Spinal cord (tissue), 10 donors: ENCODE results near the gene CYFIP1. TPM values are rescaled to one million over a fixed set of nuclear protein-coding genes. Genes with fewer than 3 reads are reported as not detected.

ENCODE experiments used
- DNase-seq, 6 donors: peaks; one replicate each; pipeline versions ENCODE4 v3.0.0 to v3.0.0-alpha.2; 2013 to 2015; ENCODE audit warnings: low spot score in 6 of 6, low read depth in 4 of 6
- H3K27ac ChIP-seq: one replicate; pipeline ENCODE4 v1.5.1; 2013; ENCODE audit warnings: low read depth, low read length, control low read depth
- H3K27me3 ChIP-seq: one replicate; pipeline ENCODE4 v1.6.1; 2013; ENCODE audit warnings: low read length; ENCODE audit not compliant: control insufficient read depth, insufficient read depth
- H3K36me3 ChIP-seq: one replicate; pipeline ENCODE4 v1.6.1; 2013; ENCODE audit warnings: low read length; ENCODE audit not compliant: control insufficient read depth, insufficient read depth
- H3K4me1 ChIP-seq: one replicate; pipeline ENCODE4 v1.6.1; 2013; ENCODE audit warnings: low read length; ENCODE audit not compliant: control insufficient read depth, insufficient read depth
- H3K4me3 ChIP-seq: one replicate; pipeline ENCODE4 v1.5.1; 2013; ENCODE audit warnings: low read depth, low read length, control low read depth
- H3K9me3 ChIP-seq: one replicate; pipeline ENCODE4 v1.6.1; 2013; ENCODE audit warnings: low read length; ENCODE audit not compliant: control insufficient read depth, insufficient read depth
- WGBS: methylation state at CpG from one replicate; pipeline ENCODE4 v1.1.5; 2013; ENCODE audit warnings: missing lambda C conversion rate; ENCODE audit not compliant: insufficient coverage; 5-methylcytosine and 5-hydroxymethylcytosine counted together
- polyA plus RNA-seq, 2 donors: library from polyadenylated mRNA; unstranded; fragments of 120-200 nt; gene quantifications; one replicate each; pipeline ENCODE4 v1.2.1, GENCODE V29; 2013; ENCODE audit not compliant: insufficient read length in 2 of 2
- total RNA-seq, 2 donors: library from RNA; depleted of rRNA in 1 of 2; stranded (reverse); fragments of 120-200 nt in 1 of 2; fragments of >200 nt in 1 of 2; gene quantifications; one replicate each; pipeline versions ENCODE4 v1.2.3 to v1.2.4, GENCODE V29; 2013 to 2014
- donor health status: healthy.

Gene CYFIP1
- total and polyA plus RNA-seq, 4 donors: 81.4 to 98.9 (median 88.7) TPM

GRCh38 chr15:22942306-22942855 lies 37.8 kb downstream of the CYFIP1 start:
- Histone ChIP-seq H3K9me3 (no peaks in the 10 kb centered on the region), H3K4me3 (no peak overlapping the region), H3K4me1 (peaks cover 7% of the 10 kb centered on the region), H3K27me3 (no peaks in the 10 kb centered on the region), H3K27ac (no peak overlapping the region), H3K36me3 (peaks cover 78% of the 10 kb centered on the region)
- WGBS: 90% methylated on average over 24 of the region's 24 CpGs
- peak in 1 of 6 donors; percentile 32 for DNase-seq

GRCh38 chr15:22941179-22941578 lies 39.0 kb downstream of the CYFIP1 start:
- H3K36me3 ChIP-seq: peaks cover 78% of the 10 kb centered on the region
- WGBS: 100% methylated on average over 1 of the region's 4 CpGs

DNA sequence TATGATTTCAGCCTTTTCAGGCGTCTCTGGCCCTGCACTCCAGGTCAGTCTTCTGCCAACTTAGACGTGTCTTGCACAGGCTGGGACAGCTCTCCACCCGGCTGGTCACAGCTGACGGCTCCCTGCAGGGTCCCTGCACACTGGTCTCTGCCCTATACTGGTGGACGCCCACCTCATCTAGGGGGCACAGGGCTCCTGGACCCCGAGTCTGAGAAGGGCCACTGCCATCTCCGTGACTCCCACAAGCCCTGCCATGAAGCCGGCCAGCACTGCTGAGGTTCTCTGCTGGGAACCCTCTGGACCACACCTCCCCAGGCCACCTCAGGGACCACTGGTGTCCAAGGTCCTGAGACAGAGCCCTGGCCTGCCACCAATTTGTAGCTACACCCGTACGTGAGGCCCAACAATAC lies 40.5 kb downstream of the CYFIP1 start:
- H3K36me3 ChIP-seq: peaks cover 70% of the 10 kb centered on the region
- no peaks in the 10 kb centered on the region for H3K27me3 ChIP-seq
- H3K9me3 ChIP-seq: no peaks in the 10 kb centered on the region
- DNase-seq: no peak
- 85% methylated on average over 7 of the region's 10 CpGs for WGBS
- H3K4me3 ChIP-seq: no peak overlapping the region
- H3K4me1 ChIP-seq: peaks cover 3% of the 10 kb centered on the region
- no peak overlapping the region for H3K27ac ChIP-seq

More at GRCh38 chr15:22941179-22941578, 39.0 kb downstream of the CYFIP1 start:
- no peak for DNase-seq
- Histone ChIP-seq H3K4me3 (no peak overlapping the region), H3K9me3 (no peaks in the 10 kb centered on the region), H3K4me1 (peaks cover 7% of the 10 kb centered on the region), H3K27ac (no peak overlapping the region), H3K27me3 (no peaks in the 10 kb centered on the region)

DNA sequence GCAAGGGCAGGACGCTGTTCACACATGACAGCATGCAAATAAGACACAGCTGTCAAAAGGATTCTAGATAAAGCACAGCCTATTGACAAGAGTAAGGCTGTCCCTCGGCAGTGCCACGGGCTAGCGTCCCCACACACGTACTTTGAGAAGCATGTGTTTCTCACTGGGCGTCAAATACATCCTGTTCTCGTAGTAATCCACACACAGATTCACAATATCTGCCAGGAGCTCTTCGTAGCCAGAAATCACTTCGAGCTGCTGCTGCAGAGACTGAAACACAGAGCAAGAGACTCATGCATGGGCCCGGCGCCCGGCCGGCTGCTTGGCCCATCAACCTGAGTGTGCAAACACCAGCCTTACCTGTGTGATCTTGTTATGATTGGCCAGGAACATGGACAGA lies 41.1 kb downstream of the CYFIP1 start:
- 87% methylated on average over 11 of the region's 13 CpGs for WGBS
- no peak overlapping the region for H3K4me3 ChIP-seq
- peak in 1 of 6 donors; percentile 37 for DNase-seq
- peaks cover 64% of the 10 kb centered on the region for H3K36me3 ChIP-seq
- H3K9me3 ChIP-seq: no peaks in the 10 kb centered on the region
- H3K4me1 ChIP-seq: no peaks in the 10 kb centered on the region
- H3K27ac ChIP-seq: no peak overlapping the region
- H3K27me3 ChIP-seq: no peaks in the 10 kb centered on the region

DNA sequence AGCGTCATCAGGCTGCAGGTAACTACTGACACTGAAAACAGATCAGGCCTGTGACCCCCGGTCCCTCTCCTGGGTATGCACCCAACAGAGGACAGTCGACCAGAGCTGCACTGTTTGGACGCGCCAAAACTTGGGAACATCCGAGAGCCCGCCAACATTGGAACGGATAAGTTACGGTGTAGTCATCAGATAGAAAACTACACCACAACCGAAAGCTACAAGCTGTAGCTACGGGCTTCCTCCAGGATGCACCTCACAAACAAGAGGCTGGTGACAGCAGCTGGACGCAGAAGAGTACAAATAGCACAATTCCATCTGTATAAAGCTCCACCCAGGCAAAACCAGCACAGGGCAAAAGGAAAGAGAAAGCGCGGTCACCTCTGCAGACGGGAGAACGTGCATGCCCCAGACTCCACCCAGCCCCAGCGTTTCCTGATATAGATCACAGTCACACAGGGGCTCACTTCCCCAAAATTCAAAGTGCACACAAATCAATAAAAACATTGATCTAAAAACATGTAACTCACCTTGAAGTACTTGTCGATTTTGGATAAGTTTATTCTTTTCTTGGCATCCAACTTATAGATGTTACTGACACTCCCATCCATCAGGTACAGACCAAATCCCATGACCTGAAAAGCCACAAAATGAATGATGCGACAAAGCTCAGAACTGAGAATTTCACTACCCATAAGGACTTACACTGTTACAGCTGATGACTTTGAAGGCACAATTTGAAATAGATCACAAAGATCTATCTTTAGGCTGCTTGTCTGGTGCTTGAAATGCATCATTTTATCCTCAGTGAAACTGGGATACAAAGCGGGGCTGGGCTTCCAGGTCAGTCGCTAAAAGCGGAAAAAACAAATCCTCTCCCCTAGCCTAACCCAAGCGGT lies 43.3 kb downstream of the CYFIP1 start:
- no peak for DNase-seq
- Histone ChIP-seq H3K27ac (no peak overlapping the region), H3K4me1 (no peaks in the 10 kb centered on the region), H3K4me3 (no peak overlapping the region), H3K36me3 (peaks cover 63% of the 10 kb centered on the region), H3K9me3 (no peaks in the 10 kb centered on the region), H3K27me3 (no peaks in the 10 kb centered on the region)
- WGBS: 97% methylated on average over 14 of the region's 23 CpGs

GRCh38 chr15:22933641-22934061 lies 46.5 kb downstream of the CYFIP1 start:
- H3K9me3 ChIP-seq: no peaks in the 10 kb centered on the region
- no peak overlapping the region for H3K4me3 ChIP-seq
- H3K4me1 ChIP-seq: no peaks in the 10 kb centered on the region
- WGBS: no CpG with 5 or more reads among the region's 9 CpGs
- H3K36me3 ChIP-seq: peaks cover 44% of the 10 kb centered on the region
- no peaks in the 10 kb centered on the region for H3K27me3 ChIP-seq
- DNase-seq: no peak
- H3K27ac ChIP-seq: no peak overlapping the region

DNA sequence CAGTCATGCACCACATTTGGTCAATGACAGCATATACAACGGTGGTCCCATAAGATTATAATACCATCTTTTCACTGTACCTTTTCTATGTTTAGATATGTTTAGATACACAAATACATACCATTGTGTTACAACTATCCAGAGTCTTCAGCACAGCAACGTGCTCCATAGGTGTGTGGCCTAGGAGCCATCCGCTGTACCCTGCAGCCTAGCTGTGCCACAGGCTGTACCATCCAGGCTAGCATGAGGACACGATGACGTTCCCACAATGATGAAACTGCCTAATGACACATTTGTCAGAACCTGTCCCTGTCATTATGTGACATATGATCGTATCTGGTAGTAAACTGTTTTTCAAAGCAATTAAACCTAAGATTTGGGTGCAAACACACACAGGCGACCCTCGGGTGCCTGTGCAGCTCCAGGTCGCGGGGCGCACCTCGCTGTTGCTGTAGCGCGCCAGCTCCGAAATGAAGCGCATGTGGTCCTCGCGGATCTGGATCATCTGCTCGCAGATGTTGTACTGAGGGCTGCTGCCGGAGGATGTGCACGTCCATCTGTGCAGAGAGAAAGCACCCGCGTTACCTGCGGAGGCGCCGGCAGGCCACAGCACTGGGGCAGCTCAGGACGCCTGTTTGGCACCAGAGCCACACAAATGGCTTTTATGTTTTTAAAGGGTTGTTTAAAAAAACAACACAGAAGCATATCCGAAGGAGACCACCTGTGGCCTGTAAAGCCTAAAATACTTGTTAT lies 48.2 kb downstream of the CYFIP1 start:
- no peaks in the 10 kb centered on the region for H3K4me1 ChIP-seq
- no peak overlapping the region for H3K4me3 ChIP-seq
- 91% methylated on average over 26 of the region's 28 CpGs for WGBS
- H3K36me3 ChIP-seq: peaks cover 46% of the 10 kb centered on the region
- no peak overlapping the region for H3K27ac ChIP-seq
- no peak for DNase-seq
- no peaks in the 10 kb centered on the region for H3K27me3 ChIP-seq
- H3K9me3 ChIP-seq: no peaks in the 10 kb centered on the region

GRCh38 chr15:22930782-22931484 lies 49.2 kb downstream of the CYFIP1 start:
- peak in 2 of 6 donors; percentile 61 to 63 for DNase-seq
- Histone ChIP-seq H3K27me3 (no peaks in the 10 kb centered on the region), H3K4me3 (no peak overlapping the region), H3K27ac (no peak overlapping the region), H3K9me3 (no peaks in the 10 kb centered on the region), H3K36me3 (peaks cover 42% of the 10 kb centered on the region), H3K4me1 (no peaks in the 10 kb centered on the region)
- WGBS: 80% methylated on average over 9 of the region's 10 CpGs

GRCh38 chr15:22927761-22928160 lies 52.4 kb downstream of the CYFIP1 start:
- Histone ChIP-seq H3K4me1 (no peaks in the 10 kb centered on the region), H3K36me3 (peaks cover 42% of the 10 kb centered on the region), H3K27me3 (no peaks in the 10 kb centered on the region), H3K4me3 (no peak overlapping the region), H3K27ac (no peak overlapping the region), H3K9me3 (no peaks in the 10 kb centered on the region)
- WGBS: 96% methylated on average over 19 of the region's 25 CpGs
- no peak for DNase-seq
